HEK293 (cell line): ENCODE measurements around the gene CFAP45.

Source experiments
- GFI1B ChIP-seq: fragments of 450-650 bp; formaldehyde crosslinking; IDR thresholded peaks from 2 replicates; pipeline ENCODE4 v1.5.1; 2016; ENCODE audit warnings: missing biosample characterization, missing genetic modification characterization
- GLIS2 ChIP-seq: fragments of 450-650 bp; formaldehyde crosslinking; IDR thresholded peaks from 2 replicates; pipeline ENCODE4 v1.5.1; 2016; ENCODE audit warnings: missing biosample characterization, missing genetic modification characterization
- REPIN1 ChIP-seq: fragments of 450-650 bp; formaldehyde crosslinking; IDR thresholded peaks from 2 replicates; pipeline ENCODE4 v1.5.1; 2017; ENCODE audit warnings: missing biosample characterization, missing genetic modification characterization, low read depth
- YY1 ChIP-seq: fragments of 450-650 bp; formaldehyde crosslinking; IDR thresholded peaks from 2 replicates; pipeline ENCODE4 v1.5.1; 2018; ENCODE audit warnings: missing biosample characterization, missing genetic modification characterization
- YY2 ChIP-seq: fragments of 450-650 bp; formaldehyde crosslinking; IDR thresholded peaks from 2 replicates; pipeline ENCODE4 v1.5.1; 2016; ENCODE audit warnings: missing biosample characterization, missing genetic modification characterization
- ZBTB20 ChIP-seq: fragments of 450-650 bp; formaldehyde crosslinking; IDR thresholded peaks from 2 replicates; pipeline ENCODE4 v1.5.1; 2016; ENCODE audit warnings: missing biosample characterization, missing genetic modification characterization
- ZNF19 ChIP-seq: fragments of 450-650 bp; formaldehyde crosslinking; IDR thresholded peaks from 2 replicates; pipeline ENCODE4; 2016; ENCODE audit warnings: missing biosample characterization, missing genetic modification characterization, low read depth
- ZNF221 ChIP-seq: fragments of 450-650 bp; formaldehyde crosslinking; IDR thresholded peaks from 2 replicates; pipeline ENCODE4 v1.5.1; 2017; ENCODE audit warnings: missing biosample characterization, missing genetic modification characterization, borderline replicate concordance
- ZNF248 ChIP-seq: fragments of 450-650 bp; formaldehyde crosslinking; IDR thresholded peaks from 2 replicates; pipeline ENCODE4 v1.5.1; 2017; ENCODE audit warnings: missing biosample characterization, missing genetic modification characterization
- ZNF521 ChIP-seq: fragments of 450-650 bp; formaldehyde crosslinking; IDR thresholded peaks from 2 replicates; pipeline ENCODE4 v1.5.1; 2017; ENCODE audit warnings: missing biosample characterization, mild to moderate bottlenecking, missing genetic modification characterization
- ZNF585B ChIP-seq: fragments of 450-650 bp; formaldehyde crosslinking; IDR thresholded peaks from 2 replicates; pipeline ENCODE4 v1.5.1; 2016; ENCODE audit warnings: missing biosample characterization, missing genetic modification characterization
- ZNF596 ChIP-seq: fragments of 450-650 bp; IDR thresholded peaks from 2 replicates; pipeline ENCODE4 v1.5.0; 2018; ENCODE audit warnings: missing biosample characterization, mild to moderate bottlenecking, missing genetic modification characterization, moderate library complexity
- ZNF610 ChIP-seq: fragments of 450-650 bp; formaldehyde crosslinking; IDR thresholded peaks from 2 replicates; pipeline ENCODE4 v1.5.1; 2016; ENCODE audit warnings: missing biosample characterization, missing genetic modification characterization, borderline replicate concordance
- ZNF621 ChIP-seq: fragments of 450-650 bp; formaldehyde crosslinking; IDR thresholded peaks from 2 replicates; pipeline ENCODE4 v1.5.1; 2017; ENCODE audit warnings: missing biosample characterization, missing genetic modification characterization
- ZNF830 ChIP-seq: fragments of 450-650 bp; IDR thresholded peaks from 2 replicates; pipeline ENCODE4 v1.5.0; 2018; ENCODE audit warnings: missing biosample characterization, missing genetic modification characterization, low read depth, mild to moderate bottlenecking, moderate library complexity
- TF ChIP-seq, protein P1 (sequence below): fragments of 450-650 bp; formaldehyde crosslinking; IDR thresholded peaks from 2 replicates; pipeline ENCODE4 v1.5.1; 2016; ENCODE audit warnings: missing biosample characterization, missing genetic modification characterization
- TF ChIP-seq, protein P2 (sequence below): fragments of 450-650 bp; formaldehyde crosslinking; IDR thresholded peaks from 2 replicates; pipeline ENCODE4; 2016; ENCODE audit warnings: missing biosample characterization, missing genetic modification characterization
- TF ChIP-seq, protein P3 (sequence below): fragments of 450-650 bp; formaldehyde crosslinking; IDR thresholded peaks from 2 replicates; pipeline ENCODE4 v1.5.1; 2016; ENCODE audit warnings: missing biosample characterization, missing genetic modification characterization
- TF ChIP-seq, protein P4 (sequence below): fragments of 450-650 bp; formaldehyde crosslinking; IDR thresholded peaks from 2 replicates; pipeline ENCODE4 v1.5.1; 2016; ENCODE audit warnings: missing biosample characterization, missing genetic modification characterization
- TF ChIP-seq, protein P5 (sequence below): fragments of 450-650 bp; formaldehyde crosslinking; IDR thresholded peaks from 2 replicates; pipeline ENCODE4 v1.5.0; 2017; ENCODE audit warnings: missing biosample characterization, missing genetic modification characterization, borderline replicate concordance
- TF ChIP-seq, protein P6 (sequence below): fragments of 450-650 bp; formaldehyde crosslinking; optimal IDR thresholded peaks from 2 replicates; pipeline ENCODE3; 2016; ENCODE audit warnings: missing biosample characterization, mild to moderate bottlenecking, missing genetic modification characterization
- TF ChIP-seq, protein P7 (sequence below): fragments of 450-650 bp; formaldehyde crosslinking; IDR thresholded peaks from 2 replicates; pipeline ENCODE4 v1.5.1; 2017; ENCODE audit warnings: missing biosample characterization, missing genetic modification characterization

The CFAP45 gene

DNA sequence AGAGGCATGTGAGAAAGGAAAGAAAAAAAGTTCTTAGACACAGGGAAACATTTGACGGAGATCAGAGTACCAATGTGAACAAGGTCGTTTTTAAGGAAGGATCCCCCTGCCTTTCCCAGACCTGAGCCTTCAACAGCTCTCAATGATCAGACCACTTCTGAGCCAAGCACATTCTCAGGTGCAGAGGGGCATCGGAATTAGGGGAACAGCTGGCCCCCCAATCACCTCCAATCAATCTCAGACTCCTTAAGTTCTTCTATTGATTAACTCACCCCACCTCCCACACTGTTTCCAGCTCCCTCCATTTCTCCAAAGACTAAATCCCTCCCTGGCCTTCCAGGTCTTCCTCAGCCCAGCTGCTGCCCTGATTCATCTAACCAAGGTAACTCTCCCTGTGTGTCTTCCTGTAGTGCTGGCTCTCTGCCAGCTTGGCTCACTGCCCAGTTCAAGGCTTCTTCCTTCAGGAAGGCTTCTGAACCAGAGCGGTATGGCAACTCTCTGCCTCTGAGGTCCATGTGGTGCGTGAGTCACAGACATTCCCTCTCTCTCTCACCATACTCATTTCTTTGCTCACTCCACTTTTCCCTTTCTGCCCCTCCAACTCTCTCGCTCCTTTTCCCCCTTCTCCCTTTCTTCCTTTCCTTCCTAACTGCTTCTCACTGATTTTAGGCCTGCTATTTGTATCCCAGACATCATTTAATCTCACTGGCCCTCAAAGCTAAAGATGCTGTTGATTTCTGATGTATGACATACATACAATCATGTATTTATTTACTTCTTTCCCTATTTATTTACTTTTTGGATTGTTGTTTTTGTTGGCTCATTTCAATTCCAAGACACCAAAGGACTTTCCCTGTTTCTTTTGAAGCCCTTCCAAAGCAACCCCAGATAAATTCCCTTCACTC lies 18.1 kb downstream of the CFAP45 start (continued):
- TF ChIP-seq, protein P1, sequence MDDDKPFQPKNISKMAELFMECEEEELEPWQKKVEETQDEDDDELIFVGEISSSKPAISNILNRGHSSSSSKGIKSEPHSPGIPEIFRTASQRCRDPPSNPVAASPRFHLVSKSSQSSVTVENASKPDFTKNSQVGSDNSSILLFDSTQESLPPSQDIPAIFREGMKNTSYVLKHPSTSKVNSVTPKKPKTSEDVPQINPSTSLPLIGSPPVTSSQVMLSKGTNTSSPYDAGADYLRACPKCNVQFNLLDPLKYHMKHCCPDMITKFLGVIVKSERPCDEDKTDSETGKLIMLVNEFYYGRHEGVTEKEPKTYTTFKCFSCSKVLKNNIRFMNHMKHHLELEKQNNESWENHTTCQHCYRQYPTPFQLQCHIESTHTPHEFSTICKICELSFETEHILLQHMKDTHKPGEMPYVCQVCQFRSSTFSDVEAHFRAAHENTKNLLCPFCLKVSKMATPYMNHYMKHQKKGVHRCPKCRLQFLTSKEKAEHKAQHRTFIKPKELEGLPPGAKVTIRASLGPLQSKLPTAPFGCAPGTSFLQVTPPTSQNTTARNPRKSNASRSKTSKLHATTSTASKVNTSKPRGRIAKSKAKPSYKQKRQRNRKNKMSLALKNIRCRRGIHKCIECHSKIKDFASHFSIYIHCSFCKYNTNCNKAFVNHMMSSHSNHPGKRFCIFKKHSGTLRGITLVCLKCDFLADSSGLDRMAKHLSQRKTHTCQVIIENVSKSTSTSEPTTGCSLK (tag by site-specific recombination) = no peak
- no peak for TF ChIP-seq ZBTB20 (tag by site-specific recombination)
- TF ChIP-seq GLIS2 (tag by site-specific recombination) = no peak
- no peak for TF ChIP-seq GFI1B (tag by site-specific recombination)
- no peak for TF ChIP-seq REPIN1 (tag by site-specific recombination)
- no peak for TF ChIP-seq ZNF19 (tag by site-specific recombination)
- no peak for TF ChIP-seq ZNF830 (tag by site-specific recombination)
- TF ChIP-seq ZNF610 = no peak
- TF ChIP-seq, protein P2, sequence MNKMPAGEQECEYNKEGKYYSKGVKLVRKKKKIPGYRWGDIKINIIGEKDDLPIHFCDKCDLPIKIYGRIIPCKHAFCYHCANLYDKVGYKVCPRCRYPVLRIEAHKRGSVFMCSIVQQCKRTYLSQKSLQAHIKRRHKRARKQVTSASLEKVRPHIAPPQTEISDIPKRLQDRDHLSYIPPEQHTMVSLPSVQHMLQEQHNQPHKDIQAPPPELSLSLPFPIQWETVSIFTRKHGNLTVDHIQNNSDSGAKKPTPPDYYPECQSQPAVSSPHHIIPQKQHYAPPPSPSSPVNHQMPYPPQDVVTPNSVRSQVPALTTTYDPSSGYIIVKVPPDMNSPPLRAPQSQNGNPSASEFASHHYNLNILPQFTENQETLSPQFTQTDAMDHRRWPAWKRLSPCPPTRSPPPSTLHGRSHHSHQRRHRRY (tag by site-specific recombination) = no peak
- TF ChIP-seq, protein P3, sequence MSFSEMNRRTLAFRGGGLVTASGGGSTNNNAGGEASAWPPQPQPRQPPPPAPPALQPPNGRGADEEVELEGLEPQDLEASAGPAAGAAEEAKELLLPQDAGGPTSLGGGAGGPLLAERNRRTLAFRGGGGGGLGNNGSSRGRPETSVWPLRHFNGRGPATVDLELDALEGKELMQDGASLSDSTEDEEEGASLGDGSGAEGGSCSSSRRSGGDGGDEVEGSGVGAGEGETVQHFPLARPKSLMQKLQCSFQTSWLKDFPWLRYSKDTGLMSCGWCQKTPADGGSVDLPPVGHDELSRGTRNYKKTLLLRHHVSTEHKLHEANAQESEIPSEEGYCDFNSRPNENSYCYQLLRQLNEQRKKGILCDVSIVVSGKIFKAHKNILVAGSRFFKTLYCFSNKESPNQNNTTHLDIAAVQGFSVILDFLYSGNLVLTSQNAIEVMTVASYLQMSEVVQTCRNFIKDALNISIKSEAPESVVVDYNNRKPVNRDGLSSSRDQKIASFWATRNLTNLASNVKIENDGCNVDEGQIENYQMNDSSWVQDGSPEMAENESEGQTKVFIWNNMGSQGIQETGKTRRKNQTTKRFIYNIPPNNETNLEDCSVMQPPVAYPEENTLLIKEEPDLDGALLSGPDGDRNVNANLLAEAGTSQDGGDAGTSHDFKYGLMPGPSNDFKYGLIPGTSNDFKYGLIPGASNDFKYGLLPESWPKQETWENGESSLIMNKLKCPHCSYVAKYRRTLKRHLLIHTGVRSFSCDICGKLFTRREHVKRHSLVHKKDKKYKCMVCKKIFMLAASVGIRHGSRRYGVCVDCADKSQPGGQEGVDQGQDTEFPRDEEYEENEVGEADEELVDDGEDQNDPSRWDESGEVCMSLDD = no peak
- TF ChIP-seq, protein P4, sequence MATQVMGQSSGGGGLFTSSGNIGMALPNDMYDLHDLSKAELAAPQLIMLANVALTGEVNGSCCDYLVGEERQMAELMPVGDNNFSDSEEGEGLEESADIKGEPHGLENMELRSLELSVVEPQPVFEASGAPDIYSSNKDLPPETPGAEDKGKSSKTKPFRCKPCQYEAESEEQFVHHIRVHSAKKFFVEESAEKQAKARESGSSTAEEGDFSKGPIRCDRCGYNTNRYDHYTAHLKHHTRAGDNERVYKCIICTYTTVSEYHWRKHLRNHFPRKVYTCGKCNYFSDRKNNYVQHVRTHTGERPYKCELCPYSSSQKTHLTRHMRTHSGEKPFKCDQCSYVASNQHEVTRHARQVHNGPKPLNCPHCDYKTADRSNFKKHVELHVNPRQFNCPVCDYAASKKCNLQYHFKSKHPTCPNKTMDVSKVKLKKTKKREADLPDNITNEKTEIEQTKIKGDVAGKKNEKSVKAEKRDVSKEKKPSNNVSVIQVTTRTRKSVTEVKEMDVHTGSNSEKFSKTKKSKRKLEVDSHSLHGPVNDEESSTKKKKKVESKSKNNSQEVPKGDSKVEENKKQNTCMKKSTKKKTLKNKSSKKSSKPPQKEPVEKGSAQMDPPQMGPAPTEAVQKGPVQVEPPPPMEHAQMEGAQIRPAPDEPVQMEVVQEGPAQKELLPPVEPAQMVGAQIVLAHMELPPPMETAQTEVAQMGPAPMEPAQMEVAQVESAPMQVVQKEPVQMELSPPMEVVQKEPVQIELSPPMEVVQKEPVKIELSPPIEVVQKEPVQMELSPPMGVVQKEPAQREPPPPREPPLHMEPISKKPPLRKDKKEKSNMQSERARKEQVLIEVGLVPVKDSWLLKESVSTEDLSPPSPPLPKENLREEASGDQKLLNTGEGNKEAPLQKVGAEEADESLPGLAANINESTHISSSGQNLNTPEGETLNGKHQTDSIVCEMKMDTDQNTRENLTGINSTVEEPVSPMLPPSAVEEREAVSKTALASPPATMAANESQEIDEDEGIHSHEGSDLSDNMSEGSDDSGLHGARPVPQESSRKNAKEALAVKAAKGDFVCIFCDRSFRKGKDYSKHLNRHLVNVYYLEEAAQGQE (tag by site-specific recombination) = no peak
- TF ChIP-seq ZNF585B = no peak
- no peak for TF ChIP-seq YY1 (tag by site-specific recombination)
- TF ChIP-seq, protein P5, sequence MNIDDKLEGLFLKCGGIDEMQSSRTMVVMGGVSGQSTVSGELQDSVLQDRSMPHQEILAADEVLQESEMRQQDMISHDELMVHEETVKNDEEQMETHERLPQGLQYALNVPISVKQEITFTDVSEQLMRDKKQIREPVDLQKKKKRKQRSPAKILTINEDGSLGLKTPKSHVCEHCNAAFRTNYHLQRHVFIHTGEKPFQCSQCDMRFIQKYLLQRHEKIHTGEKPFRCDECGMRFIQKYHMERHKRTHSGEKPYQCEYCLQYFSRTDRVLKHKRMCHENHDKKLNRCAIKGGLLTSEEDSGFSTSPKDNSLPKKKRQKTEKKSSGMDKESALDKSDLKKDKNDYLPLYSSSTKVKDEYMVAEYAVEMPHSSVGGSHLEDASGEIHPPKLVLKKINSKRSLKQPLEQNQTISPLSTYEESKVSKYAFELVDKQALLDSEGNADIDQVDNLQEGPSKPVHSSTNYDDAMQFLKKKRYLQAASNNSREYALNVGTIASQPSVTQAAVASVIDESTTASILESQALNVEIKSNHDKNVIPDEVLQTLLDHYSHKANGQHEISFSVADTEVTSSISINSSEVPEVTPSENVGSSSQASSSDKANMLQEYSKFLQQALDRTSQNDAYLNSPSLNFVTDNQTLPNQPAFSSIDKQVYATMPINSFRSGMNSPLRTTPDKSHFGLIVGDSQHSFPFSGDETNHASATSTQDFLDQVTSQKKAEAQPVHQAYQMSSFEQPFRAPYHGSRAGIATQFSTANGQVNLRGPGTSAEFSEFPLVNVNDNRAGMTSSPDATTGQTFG (tag by site-specific recombination) = peak; percentile 77; the same call in 1 of the 2 replicates
- TF ChIP-seq ZNF221 = no peak
- 0 out of 2 replicates have a peak, but pooled peaks have one; percentile 16 for TF ChIP-seq ZNF596 (tag by site-specific recombination)
- TF ChIP-seq ZNF621 (tag by site-specific recombination) = peak; percentile 53; the same call in 1 of the 2 replicates
- TF ChIP-seq, protein P6, sequence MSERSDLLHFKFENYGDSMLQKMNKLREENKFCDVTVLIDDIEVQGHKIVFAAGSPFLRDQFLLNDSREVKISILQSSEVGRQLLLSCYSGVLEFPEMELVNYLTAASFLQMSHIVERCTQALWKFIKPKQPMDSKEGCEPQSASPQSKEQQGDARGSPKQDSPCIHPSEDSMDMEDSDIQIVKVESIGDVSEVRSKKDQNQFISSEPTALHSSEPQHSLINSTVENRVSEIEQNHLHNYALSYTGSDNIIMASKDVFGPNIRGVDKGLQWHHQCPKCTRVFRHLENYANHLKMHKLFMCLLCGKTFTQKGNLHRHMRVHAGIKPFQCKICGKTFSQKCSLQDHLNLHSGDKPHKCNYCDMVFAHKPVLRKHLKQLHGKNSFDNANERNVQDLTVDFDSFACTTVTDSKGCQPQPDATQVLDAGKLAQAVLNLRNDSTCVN = no peak
- TF ChIP-seq YY2 = no peak
- TF ChIP-seq ZNF248 (tag by site-specific recombination) = peak; percentile 86; the same call in 1 of the 2 replicates
- TF ChIP-seq, protein P7, sequence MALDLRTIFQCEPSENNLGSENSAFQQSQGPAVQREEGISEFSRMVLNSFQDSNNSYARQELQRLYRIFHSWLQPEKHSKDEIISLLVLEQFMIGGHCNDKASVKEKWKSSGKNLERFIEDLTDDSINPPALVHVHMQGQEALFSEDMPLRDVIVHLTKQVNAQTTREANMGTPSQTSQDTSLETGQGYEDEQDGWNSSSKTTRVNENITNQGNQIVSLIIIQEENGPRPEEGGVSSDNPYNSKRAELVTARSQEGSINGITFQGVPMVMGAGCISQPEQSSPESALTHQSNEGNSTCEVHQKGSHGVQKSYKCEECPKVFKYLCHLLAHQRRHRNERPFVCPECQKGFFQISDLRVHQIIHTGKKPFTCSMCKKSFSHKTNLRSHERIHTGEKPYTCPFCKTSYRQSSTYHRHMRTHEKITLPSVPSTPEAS (tag by site-specific recombination) = no peak
- no peak for TF ChIP-seq ZNF521 (tag by site-specific recombination)
